Stimulated activated naive B cell treated with anti-CD40 and anti-IgM and Interleukin-4, amounts not matched to agents 10 μg/mL and 1 μg/mL and 100 μg/mL, for 72 hours (primary cell): Measurements from ENCODE around the gene BCL6B.

Source experiments
- ATAC-seq, 2 donors: fragments of 150-1000 bp; cut with Tn5 transposase; replicated peaks; 2 replicates each; pipeline ENCODE4 v1.10.0; 2021; ENCODE audit warnings: moderate library complexity in 1 of 2
- DNase-seq: peaks from one replicate; pipeline ENCODE4 v3.0.0; 2021
- H3K27ac Mint-ChIP-seq: one replicate; pipeline ENCODE4 v1.8.0; 2022; ENCODE audit warnings: mild to moderate bottlenecking, mixed read lengths
- H3K27me3 Mint-ChIP-seq, 2 donors: one replicate each; pipeline ENCODE4 v1.8.0; 2022; ENCODE audit warnings: mixed read lengths in 2 of 2
- H3K36me3 Mint-ChIP-seq, 2 donors: one replicate each; pipeline ENCODE4 v1.8.0; 2022; ENCODE audit warnings: mixed read lengths in 2 of 2, mild to moderate bottlenecking in 1 of 2
- H3K4me1 Mint-ChIP-seq, 2 donors: one replicate each; pipeline ENCODE4 v1.8.0; 2022; ENCODE audit warnings: mixed read lengths in 2 of 2, mild to moderate bottlenecking in 1 of 2
- H3K4me3 Mint-ChIP-seq, 2 donors: one replicate each; pipeline ENCODE4 v1.8.0; 2022; ENCODE audit warnings: mild to moderate bottlenecking in 2 of 2, mixed read lengths in 2 of 2, moderate library complexity in 1 of 2
- H3K9me3 Mint-ChIP-seq, 2 donors: one replicate each; pipeline ENCODE4 v1.8.0; 2022; ENCODE audit warnings: mixed read lengths in 2 of 2, mild to moderate bottlenecking in 1 of 2

BCL6B gene

DNA sequence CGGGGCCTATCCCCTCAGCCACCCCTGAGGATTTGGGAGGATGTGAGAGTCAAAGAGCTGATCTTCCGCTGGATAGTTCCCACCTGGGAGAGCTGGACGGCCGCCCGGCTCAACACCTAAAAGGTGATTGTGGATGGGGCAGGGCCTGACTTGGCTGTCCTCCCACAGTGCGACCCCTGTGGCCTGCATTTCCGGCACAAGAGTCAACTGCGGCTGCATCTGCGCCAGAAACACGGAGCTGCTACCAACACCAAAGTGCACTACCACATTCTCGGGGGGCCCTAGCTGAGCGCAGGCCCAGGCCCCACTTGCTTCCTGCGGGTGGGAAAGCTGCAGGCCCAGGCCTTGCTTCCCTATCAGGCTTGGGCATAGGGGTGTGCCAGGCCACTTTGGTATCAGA is 4.5 kb downstream of the BCL6B start:
- Mint-ChIP-seq H3K4me1 (peaks cover 32 to 37% of the 10 kb centered on the region in 2 donors), H3K36me3 (peaks cover 0 to 4% of the 10 kb centered on the region in 2 donors), H3K27ac (no peak overlapping the region), H3K27me3 (peaks cover 0 to 5% of the 10 kb centered on the region in 2 donors), H3K4me3 (no peak overlapping the region), H3K9me3 (peaks cover 7% of the 10 kb centered on the region in 2 donors)
- no peak for ATAC-seq
- no peak for DNase-seq

DNA sequence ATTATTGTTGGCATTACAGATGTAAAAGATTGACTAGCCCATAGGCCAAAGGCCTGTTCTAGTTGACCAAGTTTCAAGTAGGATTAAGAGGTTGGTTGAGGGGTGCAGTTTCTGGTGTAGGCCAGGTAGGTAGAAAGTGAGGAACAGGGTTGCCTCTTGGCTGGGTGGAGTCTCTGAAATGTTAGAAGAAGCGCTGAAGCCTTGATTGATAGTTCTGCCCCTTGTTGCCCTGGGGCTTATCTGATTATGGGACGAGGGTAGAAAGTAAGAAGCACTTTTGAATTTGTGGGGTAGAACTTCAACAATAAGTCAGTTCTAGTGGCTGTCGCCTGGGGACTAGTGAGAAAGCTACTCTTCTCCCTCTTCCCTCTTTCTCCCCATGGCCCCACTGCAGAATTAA is 6.2 kb downstream of the BCL6B start:
- H3K4me1 Mint-ChIP-seq: peaks cover 23 to 28% of the 10 kb centered on the region in 2 donors

DNA sequence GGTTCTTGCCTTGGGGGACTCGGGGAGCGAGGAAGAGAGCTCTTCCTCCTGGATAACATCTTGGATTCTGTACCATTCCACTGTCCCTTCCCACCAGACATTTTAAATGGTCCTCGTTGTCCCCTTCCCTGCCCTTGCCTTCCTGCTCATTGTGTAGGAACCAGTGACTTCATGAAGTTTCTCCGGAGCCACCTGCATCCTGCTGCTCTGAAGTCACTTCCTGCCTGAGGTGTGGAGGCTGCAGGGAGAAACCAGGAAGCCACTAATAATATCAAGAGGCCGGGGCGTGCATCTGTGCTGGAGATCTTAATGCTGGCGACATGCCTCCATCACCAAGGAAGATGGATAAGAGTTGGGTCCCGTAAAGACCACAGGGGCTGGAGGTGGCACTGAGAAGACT is 6.8 kb downstream of the BCL6B start:
- H3K4me3 Mint-ChIP-seq: peak overlapping the region; percentile 75
- H3K4me1 Mint-ChIP-seq: peaks cover 23 to 28% of the 10 kb centered on the region in 2 donors
- H3K36me3 Mint-ChIP-seq: peaks cover 0 to 4% of the 10 kb centered on the region in 2 donors
- ATAC-seq (peak; percentile 72 to 92), DNase-seq (no peak)
- H3K9me3 Mint-ChIP-seq: peaks cover 3 to 7% of the 10 kb centered on the region in 2 donors
- H3K27ac Mint-ChIP-seq: peak overlapping the region; percentile 82
- H3K27me3 Mint-ChIP-seq: no peaks in the 10 kb centered on the region

More for the DNA sequence above, 6.2 kb downstream of the BCL6B start:
- DNase-seq (no peak), ATAC-seq (no peak)
- Mint-ChIP-seq H3K4me3 (no peak overlapping the region), H3K36me3 (peaks cover 0 to 4% of the 10 kb centered on the region in 2 donors), H3K27me3 (no peaks in the 10 kb centered on the region), H3K9me3 (peaks cover 3 to 7% of the 10 kb centered on the region in 2 donors), H3K27ac (peak overlapping the region; percentile 82)

DNA sequence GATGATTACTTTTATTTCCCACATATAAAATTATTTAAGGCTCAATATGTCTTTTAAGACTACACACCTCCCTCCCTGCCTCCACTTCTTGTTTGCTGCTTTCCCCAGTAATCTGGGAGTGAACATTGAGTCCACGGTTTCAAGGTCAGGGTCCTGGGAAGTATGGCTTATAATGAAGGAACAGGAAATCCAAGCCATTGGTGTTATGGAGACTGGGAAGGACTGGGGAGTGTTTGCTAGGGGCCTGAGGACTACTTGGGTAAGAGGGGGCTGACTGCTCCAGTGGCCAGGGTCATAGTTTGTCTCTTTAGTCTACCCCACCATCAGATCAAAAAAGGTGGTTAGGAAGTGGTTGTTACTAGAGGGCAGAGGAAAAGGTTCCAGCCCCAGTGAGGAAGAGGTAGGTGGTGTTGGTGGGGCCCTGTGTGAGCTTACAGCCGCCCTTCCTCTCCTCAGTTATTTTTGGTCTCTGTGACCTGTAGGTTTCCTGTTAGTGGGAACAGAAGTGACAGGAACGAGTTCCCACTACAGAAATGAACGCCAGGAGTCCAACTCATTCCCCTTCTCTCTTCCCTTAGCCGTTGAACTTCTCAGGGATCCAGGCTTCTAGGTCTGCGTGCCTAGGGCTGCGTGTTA is 12.2 kb downstream of the BCL6B start:
- Mint-ChIP-seq H3K36me3 (peaks cover 5% of the 10 kb centered on the region in 2 donors), H3K9me3 (peaks cover 1 to 2% of the 10 kb centered on the region in 2 donors), H3K27ac (peak overlapping the region; percentile 99), H3K4me3 (peak overlapping the region; percentile 95 to 99), H3K4me1 (peaks cover 30 to 54% of the 10 kb centered on the region in 2 donors), H3K27me3 (no peaks in the 10 kb centered on the region)
- no peak for DNase-seq
- ATAC-seq: peak; percentile 39 to 43

DNA sequence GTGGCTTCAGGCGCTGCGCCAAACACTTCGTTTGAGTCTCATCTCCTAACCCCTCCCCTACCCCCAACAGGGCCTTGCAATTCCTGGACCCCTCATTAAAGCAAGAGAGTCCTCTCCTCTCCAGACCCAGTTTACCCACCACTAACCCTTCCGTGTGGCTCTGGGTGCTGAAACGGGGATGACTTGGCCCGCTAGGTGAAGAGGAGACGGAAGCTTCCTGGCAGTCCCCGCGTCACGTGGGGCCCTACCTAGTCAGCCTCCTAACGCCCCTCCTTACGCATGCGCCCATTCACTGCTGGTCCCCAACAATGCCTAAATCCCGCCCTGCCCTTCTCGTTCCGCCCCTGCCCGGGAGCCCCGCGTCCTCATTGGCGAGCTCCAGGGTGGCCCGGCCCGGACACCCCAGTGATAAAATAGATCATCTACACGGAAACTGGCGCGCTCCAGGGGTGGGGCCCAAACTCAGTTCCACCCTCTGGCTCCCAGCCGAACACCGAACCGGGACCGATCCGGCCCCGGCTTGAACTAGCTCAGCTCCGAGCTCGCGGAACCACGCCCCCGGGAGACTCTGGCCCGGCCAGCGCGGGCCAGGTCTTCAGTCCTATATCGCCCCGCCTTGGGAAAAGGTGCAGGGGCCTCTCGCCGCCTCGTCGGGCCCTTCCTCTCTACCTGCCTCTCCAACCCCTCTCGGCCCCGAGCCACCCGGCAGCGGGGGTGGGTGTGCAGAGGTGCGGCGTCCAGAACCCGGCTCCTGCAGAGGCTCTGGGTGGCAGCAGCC is 12.9 kb downstream of the BCL6B start, which contains the start of gene SLC16A13:
Gene SLC16A13, plus strand, starts transcription at position 425 of the 778 bp plus-strand sequence. CDS start 368 bp downstream, outside the sequence.
- peak; percentile 91 to 94 for ATAC-seq
- Mint-ChIP-seq H3K4me3 (peak within 1 kb of the TSS; percentile 95 to 99), H3K4me1 (peaks cover 23 to 47% of the 10 kb centered on the region in 2 donors), H3K36me3 (peaks cover 5% of the 10 kb centered on the region in 2 donors), H3K9me3 (no peaks in the 10 kb centered on the region), H3K27me3 (no peaks in the 10 kb centered on the region), H3K27ac (peak within 1 kb of the TSS; percentile 99)
- peak; percentile 97 for DNase-seq

DNA sequence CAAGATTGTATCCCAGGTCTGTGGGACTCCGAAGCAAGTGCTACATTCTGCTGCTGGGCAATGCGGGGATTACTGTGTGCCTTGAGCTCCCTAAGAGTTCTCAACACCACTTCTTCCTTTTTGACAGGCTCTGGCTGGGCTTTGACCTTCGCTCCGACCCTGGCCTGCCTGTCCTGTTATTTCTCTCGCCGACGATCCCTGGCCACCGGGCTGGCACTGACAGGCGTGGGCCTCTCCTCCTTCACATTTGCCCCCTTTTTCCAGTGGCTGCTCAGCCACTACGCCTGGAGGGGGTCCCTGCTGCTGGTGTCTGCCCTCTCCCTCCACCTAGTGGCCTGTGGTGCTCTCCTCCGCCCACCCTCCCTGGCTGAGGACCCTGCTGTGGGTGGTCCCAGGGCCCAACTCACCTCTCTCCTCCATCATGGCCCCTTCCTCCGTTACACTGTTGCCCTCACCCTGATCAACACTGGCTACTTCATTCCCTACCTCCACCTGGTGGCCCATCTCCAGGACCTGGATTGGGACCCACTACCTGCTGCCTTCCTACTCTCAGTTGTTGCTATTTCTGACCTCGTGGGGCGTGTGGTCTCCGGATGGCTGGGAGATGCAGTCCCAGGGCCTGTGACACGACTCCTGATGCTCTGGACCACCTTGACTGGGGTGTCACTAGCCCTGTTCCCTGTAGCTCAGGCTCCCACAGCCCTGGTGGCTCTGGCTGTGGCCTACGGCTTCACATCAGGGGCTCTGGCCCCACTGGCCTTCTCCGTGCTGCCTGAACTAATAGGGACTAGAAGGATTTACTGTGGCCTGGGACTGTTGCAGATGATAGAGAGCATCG is 15.4 kb downstream of the BCL6B start:
- Mint-ChIP-seq H3K27me3 (no peaks in the 10 kb centered on the region), H3K36me3 (peaks cover 5% of the 10 kb centered on the region in 2 donors), H3K27ac (no peak overlapping the region), H3K9me3 (no peaks in the 10 kb centered on the region), H3K4me1 (peaks cover 35 to 61% of the 10 kb centered on the region in 2 donors), H3K4me3 (peak overlapping the region in 1 of 2 donors; percentile 1)
- ATAC-seq: no peak
- DNase-seq: no peak

DNA sequence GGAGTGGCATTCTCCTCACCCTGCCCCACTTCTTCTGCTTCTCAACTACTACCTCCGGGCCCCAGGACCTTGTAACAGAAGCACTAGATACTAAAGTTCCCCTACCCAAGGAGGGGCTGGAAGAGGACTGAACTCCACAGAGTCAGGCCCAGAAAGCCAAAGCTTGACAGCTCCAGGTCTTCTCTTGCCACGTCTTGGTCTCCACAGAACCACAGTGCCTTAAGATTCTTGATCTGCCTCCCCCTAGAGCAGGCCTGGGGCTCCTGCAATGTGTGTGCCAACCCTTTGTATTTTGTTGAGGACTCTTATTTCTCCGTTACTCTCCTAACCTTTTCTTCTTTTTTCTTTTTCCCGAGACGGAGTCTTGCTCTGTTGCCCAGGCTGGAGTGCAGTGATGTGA is 17.0 kb downstream of the BCL6B start:
- no peak overlapping the region for H3K4me3 Mint-ChIP-seq
- peaks cover 3 to 5% of the 10 kb centered on the region in 2 donors for H3K27me3 Mint-ChIP-seq
- ATAC-seq (no peak), DNase-seq (no peak)
- H3K4me1 Mint-ChIP-seq: peaks cover 39 to 68% of the 10 kb centered on the region in 2 donors
- no peaks in the 10 kb centered on the region for H3K9me3 Mint-ChIP-seq
- H3K27ac Mint-ChIP-seq: no peak overlapping the region
- H3K36me3 Mint-ChIP-seq: peaks cover 5% of the 10 kb centered on the region in 2 donors

DNA sequence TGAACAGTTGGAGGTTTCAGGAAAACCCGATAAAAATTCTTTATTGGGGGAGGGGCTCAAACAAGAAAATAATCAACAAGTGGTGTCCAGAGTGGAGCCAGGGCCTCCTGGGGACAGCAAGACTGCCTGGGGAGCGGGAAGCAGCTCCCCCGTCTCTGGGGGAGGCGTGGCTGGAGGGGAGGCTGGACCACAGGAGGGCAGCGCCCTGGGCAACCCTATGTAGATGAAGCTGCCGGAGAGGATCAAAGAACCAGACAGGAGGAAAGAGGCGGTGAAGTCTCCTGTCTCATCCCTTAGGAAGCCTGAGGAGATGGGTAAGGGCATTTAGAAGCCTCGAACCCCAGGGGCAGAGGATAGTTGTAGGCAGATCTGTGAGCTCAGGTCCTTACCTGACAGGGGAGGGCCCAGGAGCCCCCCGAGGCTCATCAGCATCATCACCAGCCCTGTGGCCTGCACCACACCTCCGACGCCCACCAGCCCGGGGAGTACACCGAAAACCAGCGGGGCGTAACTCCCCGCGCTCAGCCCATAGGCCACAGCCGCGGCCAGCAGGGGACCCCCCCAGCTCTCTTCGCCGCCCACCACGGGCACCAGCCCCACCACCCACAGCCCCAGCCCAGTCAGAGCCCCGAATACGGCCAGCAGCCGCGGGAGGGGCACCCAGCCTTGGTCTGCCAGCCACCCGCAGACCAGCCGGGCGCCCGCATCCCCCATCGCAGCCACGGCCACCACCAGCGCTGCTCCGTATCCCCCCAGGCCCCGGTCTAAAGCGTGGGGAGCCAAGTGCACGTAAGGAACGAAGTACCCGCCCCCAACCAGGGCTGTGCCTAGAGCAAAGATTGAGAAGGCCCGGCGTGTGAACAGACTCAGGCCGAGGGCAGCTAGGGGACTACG is 19.0 kb downstream of the BCL6B start:
- H3K4me1 Mint-ChIP-seq: peaks cover 42 to 63% of the 10 kb centered on the region in 2 donors
- no peaks in the 10 kb centered on the region for H3K9me3 Mint-ChIP-seq
- peaks cover 3 to 5% of the 10 kb centered on the region in 2 donors for H3K27me3 Mint-ChIP-seq
- ATAC-seq: peak; percentile 22 to 37
- peaks cover 2 to 5% of the 10 kb centered on the region in 2 donors for H3K36me3 Mint-ChIP-seq
- peak overlapping the region; percentile 93 for H3K27ac Mint-ChIP-seq
- peak; percentile 34 for DNase-seq
- H3K4me3 Mint-ChIP-seq: peak overlapping the region; percentile 76 to 82

DNA sequence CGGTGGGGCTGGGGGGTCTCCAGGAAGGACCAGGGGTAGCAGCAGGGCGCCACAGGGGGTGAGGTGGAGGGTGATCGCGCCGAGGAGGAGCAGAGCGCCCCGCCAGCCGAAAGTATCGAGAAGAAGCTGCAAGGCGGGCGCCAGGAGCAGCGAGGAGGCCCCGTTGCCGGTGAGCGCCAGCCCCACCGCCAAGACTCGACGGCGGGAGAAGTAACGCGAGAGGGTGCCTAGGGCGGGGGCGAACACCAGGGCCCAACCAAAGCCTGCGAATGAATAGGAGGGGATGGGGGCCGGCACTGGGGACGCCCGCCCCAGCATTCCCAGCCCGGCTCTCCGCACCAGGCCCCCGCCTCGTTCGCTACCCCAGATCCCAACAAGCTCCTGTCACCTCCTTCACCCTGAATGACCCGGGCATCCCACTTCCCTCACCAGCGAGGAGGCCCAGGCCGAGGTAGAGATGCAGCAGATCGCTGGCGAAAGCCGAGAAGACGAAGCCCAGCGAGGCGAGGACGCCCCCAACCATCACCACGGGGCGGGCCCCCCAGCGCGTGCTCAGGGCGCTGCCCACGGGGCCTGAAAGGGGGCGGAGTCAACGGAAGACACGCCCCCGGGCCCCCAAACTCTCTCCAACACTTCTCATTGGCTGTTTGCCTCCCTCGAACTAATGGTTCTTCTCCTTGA is 19.8 kb downstream of the BCL6B start:
- no peaks in the 10 kb centered on the region for H3K9me3 Mint-ChIP-seq
- DNase-seq (no peak), ATAC-seq (peak; percentile 22 to 29)
- H3K27me3 Mint-ChIP-seq: peaks cover 3 to 5% of the 10 kb centered on the region in 2 donors
- H3K27ac Mint-ChIP-seq: peak overlapping the region; percentile 93
- H3K4me1 Mint-ChIP-seq: peaks cover 42 to 59% of the 10 kb centered on the region in 2 donors
- peaks cover 2 to 5% of the 10 kb centered on the region in 2 donors for H3K36me3 Mint-ChIP-seq
- H3K4me3 Mint-ChIP-seq: peak overlapping the region; percentile 76 to 82

DNA sequence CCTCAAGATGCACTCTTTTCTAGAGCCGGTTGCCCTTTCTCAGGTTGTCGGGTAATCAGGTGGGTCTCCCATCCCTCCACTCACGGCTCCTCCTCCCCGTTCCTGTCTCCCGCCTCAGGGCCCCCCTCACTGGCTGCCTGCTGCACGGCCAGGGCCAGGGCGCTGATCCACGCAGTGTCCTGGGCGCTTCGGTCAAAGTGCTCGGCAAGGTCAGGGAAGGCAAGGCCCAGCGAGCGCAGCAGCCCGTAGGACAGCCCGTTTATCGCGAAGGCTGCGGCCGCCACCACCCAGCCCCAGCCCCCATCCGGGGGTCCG is 20.3 kb downstream of the BCL6B start:
- H3K36me3 Mint-ChIP-seq: peaks cover 2 to 5% of the 10 kb centered on the region in 2 donors
- H3K4me1 Mint-ChIP-seq: peaks cover 41 to 55% of the 10 kb centered on the region in 2 donors
- H3K9me3 Mint-ChIP-seq: no peaks in the 10 kb centered on the region
- ATAC-seq (peak; percentile 7 to 8), DNase-seq (no peak)
- peak overlapping the region; percentile 76 to 82 for H3K4me3 Mint-ChIP-seq
- peaks cover 3 to 5% of the 10 kb centered on the region in 2 donors for H3K27me3 Mint-ChIP-seq
- H3K27ac Mint-ChIP-seq: peak overlapping the region; percentile 65

DNA sequence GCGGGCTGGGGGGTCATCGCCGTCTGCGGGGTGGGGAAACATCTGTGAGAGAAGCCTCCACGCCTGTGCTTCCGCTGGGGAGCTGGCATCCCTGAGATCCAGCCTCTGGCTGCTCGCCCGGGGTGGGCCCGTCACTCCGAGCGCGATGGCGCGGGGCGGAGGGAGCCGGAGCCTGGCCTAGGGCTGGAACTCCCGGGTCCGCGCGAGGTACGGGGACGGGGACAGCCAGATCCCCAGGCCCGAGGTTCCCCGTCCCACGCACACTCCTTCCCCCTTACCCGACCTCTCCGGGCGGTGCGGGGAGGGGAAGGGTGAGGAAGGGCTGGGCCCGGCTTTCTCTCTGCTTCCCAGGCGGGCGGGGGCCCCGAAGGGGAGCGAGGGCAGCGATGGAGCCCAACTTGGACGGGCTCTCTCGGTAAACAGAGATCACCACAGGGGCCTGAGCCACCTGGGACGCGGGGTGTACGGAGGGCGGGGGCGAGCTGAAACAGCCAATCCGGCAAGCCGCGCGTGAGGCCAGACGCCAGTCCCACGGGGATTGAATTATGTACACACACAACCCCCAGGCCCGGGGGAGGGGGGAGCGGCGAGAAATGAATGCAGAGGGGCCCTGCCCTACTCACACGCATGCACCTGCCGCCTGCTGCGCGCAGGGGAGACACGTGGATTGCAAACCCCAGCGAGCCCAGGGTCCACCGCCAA is 20.8 kb downstream of the BCL6B start, which contains the start of gene SLC16A11:
Gene SLC16A11, minus strand, starts transcription at position 596 of the 702 bp plus-strand sequence. Its CDS starts 579 bp downstream, at position 17.
- ATAC-seq (peak; percentile 53 to 68), DNase-seq (peak; percentile 61)
- Mint-ChIP-seq H3K4me1 (peaks cover 37 to 50% of the 10 kb centered on the region in 2 donors), H3K9me3 (no peaks in the 10 kb centered on the region), H3K4me3 (peak within 1 kb of the TSS; percentile 76 to 82), H3K27ac (peak within 1 kb of the TSS; percentile 76), H3K36me3 (no peaks in the 10 kb centered on the region), H3K27me3 (peaks cover 3 to 5% of the 10 kb centered on the region in 2 donors)

DNA sequence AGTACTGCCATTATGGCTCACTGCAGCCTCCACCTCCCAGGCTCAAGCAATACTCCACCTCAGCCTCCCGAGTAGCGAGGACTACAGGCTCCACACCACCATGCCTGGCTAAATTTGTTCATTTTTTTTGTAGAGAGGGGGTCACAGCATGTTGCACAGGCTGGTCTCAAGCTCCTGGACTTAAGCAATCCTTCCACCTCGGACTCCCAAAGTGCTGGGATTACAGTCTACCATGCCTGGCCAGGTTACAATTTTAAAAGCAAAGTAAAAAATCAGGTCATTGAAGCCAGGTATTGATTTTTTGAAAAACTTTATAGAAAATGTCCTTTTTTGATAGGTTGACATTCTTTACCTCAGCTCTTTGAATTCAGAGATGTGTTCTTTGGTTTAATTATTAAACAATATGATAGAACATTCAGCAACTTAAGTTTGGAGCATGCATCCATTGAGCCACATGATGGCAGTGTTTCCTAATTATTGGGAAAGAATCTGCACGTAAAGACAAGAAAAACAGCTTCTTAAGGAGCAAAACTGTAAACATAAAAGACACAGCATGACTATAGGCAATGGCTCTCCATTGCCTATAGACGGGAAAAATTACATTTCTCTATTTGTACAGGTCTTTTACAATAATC is 22.8 kb downstream of the BCL6B start:
- H3K4me3 Mint-ChIP-seq: peak overlapping the region; percentile 81 to 83
- ATAC-seq (peak; percentile 26 to 30), DNase-seq (no peak)
- peaks cover 3 to 5% of the 10 kb centered on the region in 2 donors for H3K27me3 Mint-ChIP-seq
- no peaks in the 10 kb centered on the region for H3K9me3 Mint-ChIP-seq
- no peak overlapping the region for H3K27ac Mint-ChIP-seq
- H3K36me3 Mint-ChIP-seq: no peaks in the 10 kb centered on the region
- H3K4me1 Mint-ChIP-seq: peaks cover 33 to 47% of the 10 kb centered on the region in 2 donors
